Ureter (tissue), 1 donor: ENCODE results near the gene CXCL3. TPM values are rescaled to one million over a fixed set of nuclear protein-coding genes. Genes with fewer than 3 reads are reported as not detected.
"Not testable (repeated sequence)": the region's sequence is repeated elsewhere in the genome, so short reads cannot be mapped to it uniquely, and the experiment has no call there.

Experiments used
- DNase-seq: peaks from one replicate; pipeline ENCODE4 v3.0.0-alpha.2; 2020; ENCODE audit warnings: low spot score
- total RNA-seq: library from RNA; stranded (reverse); gene quantifications from one replicate; pipeline ENCODE4 v1.2.4, GENCODE V29; 2023
- donor health status: DM: yes; HTN: yes; CAD: no.

Gene CXCL3
- not detected for total RNA-seq

DNA sequence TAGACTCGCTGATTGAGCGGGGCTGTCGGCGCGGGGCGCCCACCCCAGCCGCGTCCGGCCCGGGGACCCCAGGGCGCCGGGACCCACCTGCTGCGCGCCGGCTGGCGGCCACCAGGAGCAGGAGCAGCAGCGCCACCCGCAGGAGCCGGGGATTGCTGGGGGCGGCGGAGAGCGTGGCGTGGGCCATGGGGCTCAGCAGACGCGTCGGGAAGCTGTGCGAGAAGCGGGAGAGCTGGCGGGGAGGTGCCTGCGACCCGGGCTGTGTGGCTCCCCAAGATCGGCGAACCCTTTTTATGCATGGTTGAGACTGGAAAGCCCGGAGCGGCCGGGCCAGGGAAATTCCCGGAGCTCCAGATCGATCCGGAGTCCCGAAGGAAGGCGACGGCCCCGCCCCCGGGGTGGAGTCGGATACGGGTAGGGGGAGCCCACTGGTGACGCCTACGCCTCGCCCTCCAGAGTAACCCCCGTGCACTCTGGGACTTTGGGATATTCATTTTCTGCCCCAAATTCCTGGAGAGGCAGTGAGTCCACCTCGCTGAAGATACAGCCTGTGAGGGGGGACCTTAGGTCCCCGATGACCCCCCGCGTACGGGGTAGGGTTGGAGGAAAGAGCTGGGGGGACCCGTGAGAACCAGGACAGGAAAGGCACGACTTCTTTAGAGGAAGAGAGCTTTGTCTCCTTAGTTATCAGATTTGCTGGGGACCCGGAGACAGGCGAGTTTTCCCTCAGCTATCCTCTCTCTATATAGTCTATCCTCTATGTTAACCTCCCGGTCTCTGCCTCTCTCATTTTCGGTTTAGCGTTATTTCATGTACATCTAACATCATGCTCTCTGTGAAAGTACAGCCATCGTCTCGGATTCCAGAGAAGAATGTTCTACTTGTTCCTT lies at the start of gene CXCL3:
Gene CXCL3 (minus strand): TSS at position 265 of the 890 bp plus-strand sequence. CDS start 78 bp downstream, at position 187.
- peak; percentile 63 for DNase-seq

DNA sequence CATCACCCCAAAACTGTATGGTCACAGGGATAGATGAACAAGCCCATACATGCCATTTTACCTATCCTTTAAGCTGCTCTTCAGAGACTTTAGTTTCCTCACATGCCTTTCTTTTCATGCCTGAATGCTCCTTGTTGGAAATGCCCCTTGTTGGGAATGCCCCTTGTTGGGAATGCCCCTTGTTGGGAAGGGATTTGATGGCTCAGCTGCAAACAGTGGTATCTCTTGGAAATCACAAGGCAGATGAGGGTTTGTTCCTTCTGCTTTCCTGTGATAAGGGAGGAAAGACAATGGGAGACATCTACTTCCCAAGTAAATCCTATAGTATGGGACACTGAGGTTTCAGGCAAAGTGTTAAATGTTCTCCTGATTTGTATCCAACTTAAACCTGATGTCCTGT lies 49.0 kb upstream of the CXCL3 start:
- no peak for DNase-seq

DNA sequence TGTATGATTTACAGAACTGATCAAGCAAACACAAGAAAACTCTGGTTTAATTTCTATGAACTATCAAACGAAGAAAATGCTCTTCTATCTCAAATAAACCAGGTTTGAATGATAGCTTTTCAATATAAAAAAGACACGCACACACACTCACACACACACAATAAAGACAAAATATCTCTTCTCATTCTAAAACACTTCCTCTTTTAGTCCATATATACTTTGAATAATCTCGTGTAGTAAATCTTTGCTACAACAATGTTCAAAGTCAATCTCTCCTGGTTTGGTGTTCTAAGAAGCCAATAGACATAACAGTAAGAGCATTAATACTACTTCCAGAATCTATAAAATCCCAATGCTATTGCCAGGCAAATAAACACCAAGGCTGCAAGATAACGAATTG lies 47.2 kb upstream of the CXCL3 start:
- no peak for DNase-seq

DNA sequence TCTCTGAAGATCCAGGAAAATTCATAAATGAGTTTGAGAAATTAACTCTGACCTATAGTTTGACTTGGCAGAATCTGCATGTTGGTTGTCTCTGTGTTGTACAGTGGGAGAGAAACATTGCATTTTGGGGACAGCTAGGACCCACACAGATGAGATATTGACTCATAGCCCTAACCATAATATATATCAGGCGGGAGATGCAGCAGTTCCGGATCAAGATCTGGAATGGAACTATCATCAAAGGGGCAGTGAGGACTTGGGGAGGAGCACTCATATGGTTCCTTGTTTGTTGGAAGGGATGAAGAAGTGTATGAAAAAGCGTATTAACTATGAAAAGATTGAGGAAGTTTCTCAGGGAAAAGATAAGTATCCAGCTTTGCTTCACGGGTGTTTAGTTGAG lies 46.5 kb upstream of the CXCL3 start:
- DNase-seq: no peak

DNA sequence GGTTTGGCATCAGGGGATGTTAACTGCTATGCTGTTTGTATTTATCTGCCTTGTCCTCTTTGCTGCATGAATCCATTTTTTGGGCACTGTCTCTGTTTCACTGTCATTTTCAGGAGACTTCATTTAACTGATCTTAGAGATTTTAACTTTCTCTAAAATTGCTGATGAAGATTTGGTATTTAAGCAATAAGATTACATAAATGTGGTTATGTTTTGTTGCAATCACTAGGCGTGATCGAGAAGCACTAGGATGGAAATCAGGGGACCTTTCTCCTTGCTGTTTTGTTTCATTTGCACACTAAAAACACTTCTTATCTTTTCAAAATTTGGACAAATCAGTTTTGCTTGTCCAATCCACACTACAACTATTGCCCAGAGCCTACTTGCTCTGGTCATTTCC lies 45.1 kb upstream of the CXCL3 start:
- no peak for DNase-seq

DNA sequence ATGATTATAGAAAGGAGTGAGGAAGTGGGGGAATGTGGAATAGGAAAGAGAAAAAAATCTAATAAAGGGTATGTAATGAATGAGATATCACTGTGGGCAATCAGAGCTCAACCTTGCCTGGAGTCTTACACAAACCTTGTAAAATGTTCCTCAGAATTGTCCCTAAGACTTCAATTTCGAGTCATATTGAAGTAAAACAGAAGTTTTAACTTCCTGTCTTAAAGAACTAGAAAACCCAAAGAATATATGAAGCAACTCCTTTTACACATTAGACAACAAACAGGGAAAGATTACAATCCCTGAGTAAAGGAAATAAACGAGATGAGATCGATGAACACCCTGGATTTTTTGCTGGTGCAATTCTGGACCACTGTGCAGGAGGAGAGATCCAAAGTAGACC lies 42.5 kb upstream of the CXCL3 start:
- no peak for DNase-seq

DNA sequence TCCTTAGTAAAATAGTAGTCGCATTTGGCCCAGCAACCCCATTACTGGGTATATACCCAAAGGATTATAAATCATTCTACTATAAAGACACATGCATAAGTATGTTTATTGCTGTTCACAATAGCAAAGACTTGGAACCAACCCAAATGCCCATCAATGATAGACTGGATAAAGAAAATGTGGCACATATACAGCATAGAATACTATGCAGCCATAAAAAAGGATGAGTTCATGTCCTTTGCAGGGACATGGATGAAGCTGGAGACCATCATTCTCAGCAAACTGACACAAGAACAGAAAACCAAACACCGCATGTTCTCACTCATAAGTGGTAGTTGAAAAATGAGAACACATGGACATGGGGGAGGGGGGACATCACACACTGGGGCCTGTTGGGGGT lies 41.9 kb upstream of the CXCL3 start:
- DNase-seq: not testable (repeated sequence)

DNA sequence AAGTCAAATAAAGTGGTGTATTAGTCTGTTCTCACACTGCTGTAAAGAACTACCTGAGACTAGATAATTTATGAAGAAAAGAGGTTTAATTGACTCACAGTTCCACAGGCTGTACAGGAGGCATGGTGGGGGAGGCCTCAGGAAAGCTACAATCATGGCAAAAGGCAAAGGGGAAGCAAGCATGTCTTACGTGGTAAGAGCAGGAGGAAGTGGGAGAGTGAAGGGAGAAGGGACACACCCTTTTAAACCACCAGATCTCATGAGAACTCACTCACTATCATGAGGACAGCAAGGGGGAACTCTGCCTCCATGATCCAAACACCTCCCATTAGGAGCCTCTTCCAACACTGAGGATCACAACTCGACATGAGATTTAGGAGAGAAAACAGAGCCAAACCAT lies 40.5 kb upstream of the CXCL3 start:
- not testable (repeated sequence) for DNase-seq

DNA sequence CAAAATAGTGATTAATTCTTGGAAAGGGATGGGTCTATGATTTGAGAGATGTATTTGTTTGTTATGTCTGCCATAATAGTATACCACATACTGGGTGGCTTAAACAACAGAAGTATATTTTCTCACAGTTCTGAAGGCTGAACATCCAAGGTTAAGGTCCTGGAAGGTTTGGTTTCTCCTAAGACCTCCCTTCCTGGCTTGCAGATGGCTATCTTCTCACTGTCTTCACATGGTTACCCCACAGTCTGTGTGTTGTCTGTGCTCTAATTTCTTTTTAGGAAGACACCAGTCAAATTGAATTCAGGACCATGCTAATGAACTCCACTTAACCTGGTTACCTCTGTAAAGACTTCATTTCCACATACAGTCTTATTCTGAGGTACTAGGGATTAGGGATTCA lies 34.9 kb upstream of the CXCL3 start:
- no peak for DNase-seq

DNA sequence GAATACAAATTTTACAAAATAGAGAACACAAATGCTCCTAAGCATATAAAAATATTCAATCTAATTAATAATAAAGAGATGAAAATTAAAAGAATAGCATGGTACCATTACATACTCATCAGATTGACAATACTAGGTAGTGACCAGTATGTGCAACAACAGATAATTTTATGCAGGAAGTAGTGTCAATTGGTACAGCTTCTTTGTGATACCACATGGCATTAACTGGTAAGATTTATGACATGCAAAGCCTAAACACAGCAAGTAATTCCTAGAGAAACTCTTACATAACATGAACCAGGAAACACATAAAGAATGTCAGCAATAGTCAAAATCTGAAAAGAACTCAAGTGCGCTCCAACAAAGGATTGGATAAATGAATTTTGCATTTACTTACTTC lies 34.2 kb upstream of the CXCL3 start:
- no peak for DNase-seq

DNA sequence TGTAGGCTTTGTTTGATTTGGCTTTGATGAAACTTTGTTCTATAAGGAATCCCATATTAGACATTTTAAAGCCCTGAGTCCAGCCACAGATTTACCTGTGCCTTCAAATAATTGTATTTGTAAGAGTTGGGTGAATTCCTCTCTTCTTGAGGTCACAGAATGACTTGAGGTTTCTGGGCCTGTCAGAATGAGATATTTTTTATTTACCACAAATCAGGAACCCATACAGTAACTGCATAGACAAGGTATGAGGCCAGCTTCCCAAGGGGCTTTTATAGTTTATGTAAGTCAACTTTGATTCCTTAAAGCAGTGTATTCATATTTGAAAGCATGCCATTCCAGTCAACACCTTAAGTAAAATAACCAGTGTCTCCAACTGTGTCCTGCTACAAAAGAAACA lies 29.1 kb upstream of the CXCL3 start:
- no peak for DNase-seq

DNA sequence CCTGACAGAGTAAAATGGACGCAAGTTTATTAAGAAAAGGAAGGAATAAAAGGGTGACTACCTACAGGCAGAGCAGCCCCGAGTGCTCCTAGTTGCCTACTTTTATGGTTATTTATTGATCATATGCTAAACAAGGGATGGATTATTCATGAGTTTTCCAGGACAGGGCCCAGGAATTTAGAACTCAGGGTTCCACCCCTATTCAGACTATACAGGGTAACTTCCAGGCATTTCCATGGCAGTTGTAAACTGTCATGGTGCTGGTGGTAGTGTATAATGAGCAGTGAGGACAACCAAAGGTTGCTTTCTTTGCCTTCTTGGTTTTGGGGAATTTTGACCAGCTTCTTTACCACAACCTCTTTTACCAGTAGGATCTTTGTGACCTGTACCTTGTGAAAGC lies 27.7 kb upstream of the CXCL3 start:
- no peak for DNase-seq

DNA sequence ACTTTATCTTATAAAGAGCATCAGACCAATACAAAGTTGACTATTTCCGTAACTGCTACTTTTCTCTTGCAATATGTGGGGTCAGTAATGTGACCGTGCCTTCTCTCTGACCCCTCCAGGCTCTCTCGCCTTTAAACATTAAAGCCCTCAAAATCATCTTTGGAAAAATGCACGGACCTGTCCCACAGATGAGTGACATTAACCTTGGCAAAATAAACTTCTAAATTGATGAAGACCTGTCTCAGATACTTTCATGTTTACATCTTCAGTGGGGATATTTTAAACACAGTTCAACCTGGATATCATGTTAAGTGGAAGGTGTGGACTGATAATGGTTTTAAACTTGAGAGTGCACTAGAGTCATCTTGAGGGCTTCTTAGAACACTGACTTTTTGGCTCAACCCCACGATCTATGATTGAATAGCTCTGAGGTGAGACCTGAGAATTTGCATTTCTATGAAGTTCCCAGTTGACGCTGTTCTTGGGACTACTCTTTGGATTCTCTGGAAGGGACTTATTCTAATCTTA lies 26.7 kb upstream of the CXCL3 start:
- no peak for DNase-seq

DNA sequence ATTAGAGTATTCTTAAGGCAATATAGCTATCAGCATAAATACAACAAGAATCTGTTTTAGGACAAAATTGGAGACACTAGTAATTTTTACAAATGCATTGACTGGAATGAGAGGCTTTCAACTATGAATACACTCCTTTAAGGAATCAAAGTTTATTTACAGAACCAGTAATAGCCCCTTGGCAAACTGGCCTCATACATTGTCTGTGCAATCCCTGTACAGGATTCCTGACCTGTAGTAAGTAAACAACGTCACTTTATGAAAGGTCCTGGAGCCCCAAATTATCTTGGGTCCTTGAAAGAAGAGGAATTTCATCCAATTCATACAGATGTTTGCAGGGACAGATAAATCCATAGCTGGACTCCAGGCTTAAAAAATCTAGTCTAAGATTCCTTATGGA lies 25.4 kb upstream of the CXCL3 start:
- DNase-seq: no peak

DNA sequence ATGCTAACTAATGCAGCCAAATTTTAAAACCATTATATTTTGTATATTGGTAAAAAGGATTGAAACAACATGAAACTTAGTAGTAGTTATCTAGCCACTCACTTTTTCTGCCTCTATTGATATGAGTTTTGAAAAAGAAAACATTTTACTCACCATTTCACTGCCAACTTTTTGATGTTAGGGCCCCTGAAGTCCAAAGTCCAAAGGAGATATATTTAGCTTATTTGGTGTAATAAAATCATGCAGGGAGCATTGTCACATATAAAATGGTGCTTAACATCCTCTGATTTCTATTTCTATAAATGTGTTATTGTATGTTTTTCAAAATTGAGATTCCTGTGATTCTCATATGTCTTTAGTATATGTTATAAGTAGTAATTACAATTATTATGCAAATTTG lies 24.5 kb upstream of the CXCL3 start:
- no peak for DNase-seq

DNA sequence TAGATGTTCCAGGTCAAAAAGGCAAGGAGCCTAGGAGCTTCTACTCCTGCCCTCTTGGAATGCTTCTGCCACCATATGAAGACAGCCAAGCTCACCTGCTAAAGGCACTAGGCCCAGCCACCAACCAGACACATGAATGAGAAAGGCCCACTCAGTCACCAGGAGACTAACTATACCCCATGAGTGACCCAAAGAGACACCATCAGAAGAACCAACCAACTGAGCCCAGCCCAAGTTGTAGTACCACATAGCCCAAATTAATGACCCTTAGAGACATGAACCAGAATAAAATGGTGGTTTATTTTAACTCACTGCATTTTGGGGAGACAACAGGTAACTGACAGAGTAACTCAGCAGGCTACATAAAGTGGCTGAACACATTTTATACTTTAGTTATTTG lies 22.9 kb upstream of the CXCL3 start:
- no peak for DNase-seq

DNA sequence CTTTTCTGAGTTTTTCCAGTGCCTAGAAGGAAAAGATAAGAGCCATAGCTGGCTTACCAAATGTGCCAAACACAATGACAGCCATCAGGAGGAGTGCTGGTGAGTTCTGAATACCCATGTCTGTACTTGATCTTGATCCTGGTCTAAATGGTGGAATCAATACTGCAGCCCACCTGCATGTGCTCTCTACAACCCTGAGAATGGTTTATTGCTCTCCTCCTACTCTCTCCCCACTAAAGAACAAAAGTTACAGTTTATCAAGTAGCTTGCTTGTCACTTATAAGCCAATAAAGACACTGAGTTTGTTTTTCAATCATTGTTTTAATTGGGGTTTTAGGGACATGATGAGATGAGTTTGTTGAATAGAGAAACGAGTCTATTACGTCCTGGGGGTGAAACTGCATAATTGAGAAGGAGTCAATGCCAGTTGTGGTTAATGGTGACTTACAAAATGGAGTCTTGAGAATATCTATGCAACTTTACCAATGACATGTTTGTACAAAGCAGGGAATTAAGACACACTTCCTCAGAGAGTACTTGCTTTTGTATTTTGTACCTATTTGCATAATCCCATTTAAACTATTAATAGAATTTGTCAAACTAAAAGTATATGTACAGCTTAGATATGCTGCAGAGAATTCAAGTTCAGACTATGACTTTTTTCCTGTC lies 20.8 kb upstream of the CXCL3 start:
- no peak for DNase-seq

DNA sequence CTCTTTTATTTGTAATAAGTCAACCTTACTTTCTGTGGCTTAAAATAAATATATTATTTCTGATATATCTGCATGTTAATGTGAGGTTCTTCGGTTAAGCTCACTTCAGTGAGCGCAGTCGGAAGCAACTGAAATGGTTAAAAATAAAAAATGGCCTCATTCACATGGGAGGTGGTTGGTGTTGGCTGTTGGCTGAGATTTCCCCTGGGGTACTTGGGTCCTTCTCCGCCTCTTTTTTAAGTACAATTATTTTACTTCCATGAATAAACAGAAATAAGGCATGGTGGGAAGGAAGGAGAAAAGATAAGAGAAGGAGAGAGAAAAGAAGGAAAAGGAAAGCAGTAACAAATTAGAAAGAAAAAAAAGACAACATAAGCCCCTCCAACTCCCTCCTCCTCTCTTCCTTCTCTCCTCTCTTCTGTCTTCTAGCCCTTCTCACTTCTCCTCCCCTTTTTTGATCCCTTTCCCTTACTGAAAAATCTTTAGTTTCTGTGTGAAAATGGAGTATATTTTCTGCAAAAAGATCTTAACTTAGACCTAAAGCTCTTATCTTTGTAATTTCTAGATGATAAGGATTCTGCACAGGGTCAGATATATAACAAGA lies 19.7 kb upstream of the CXCL3 start:
- DNase-seq: no peak

DNA sequence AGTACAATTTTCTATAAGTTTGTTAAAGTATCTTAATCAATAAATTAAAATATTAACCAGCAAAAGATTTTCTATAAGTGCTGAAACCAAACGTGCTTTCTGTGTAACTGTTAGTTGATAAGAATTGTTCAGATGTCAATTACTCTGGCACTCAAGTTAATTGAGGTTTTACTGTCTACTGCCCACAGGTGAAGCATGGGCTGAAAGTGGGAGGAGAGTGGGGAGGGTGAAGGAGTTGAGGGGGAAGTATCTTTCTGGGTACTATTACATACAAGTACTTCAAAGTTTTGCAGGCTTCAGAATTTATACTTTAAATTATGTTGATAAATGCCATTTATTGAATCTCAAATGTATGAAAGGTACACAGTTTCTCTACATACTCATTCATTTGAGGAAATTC lies 19.1 kb upstream of the CXCL3 start:
- DNase-seq: no peak

DNA sequence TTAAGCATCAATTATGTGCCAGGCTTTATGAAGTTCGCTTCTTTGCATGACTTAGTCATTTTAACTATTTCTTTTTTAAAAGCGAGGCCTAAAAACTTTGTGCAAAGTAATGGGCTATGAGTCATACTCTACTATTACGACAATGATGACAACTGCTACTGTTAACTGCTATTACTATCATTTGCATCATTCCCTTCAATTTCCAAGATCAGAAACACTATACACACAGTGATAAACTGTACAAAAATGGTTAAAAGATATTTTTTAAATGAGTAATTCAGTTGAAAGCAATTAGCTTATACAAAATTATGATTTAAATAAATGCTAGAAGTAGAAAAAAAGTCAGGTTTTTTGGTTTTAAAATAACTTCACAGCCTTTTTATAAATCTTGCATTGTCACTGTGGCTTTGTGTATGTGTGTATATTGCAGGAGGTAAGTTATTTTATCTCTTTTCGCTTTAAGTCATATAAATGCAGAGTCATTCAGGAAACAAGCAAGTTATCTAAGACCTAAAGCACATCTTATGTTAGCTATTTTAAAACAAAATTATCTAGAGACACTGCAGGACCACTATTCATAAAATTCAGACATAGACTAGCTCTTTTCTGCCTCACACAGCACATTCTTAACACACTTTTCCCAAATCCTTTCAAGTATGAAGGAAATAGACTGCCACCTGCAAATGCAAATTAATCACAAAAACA lies 18.5 kb upstream of the CXCL3 start:
- DNase-seq: no peak

DNA sequence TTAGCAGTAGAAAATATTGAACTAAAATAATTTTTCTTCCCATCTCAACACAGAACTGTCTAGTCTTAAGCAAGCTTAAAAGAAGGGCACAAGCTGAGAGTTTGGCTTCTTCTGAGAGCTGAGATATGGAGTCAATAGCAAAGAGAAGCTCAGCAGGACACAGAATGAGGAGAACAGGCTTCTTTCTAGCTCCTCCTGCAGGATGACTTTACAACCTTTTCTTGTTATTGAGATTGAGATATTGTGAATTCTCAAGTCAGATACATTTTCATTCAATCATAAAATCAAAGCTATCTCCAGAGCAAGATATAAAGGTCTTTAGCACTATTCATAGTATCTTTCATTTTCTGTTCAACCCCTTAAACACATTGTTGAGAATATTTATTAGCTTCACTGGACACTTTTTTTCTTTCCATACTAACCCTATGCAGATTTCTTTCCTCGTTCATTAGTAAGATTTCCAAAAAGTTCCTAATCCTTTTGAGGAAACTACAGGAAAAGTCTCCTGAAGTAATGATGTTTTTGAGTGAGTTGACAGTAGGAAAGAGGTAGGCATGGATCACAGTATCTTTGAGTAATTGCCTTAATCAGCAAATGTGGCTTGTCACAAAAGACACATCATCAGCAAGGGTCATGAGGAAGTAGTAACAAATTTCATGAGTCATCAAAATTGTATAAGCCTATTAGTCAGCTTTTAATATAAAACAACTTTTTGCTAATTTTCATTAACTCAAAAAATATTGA lies 17.8 kb upstream of the CXCL3 start:
- no peak for DNase-seq
